Measurements from ENCODE around the gene CHL1. TPM values are rescaled to one million over a fixed set of nuclear protein-coding genes. Genes with fewer than 3 reads are reported as not detected.

Gene CHL1, protein sequence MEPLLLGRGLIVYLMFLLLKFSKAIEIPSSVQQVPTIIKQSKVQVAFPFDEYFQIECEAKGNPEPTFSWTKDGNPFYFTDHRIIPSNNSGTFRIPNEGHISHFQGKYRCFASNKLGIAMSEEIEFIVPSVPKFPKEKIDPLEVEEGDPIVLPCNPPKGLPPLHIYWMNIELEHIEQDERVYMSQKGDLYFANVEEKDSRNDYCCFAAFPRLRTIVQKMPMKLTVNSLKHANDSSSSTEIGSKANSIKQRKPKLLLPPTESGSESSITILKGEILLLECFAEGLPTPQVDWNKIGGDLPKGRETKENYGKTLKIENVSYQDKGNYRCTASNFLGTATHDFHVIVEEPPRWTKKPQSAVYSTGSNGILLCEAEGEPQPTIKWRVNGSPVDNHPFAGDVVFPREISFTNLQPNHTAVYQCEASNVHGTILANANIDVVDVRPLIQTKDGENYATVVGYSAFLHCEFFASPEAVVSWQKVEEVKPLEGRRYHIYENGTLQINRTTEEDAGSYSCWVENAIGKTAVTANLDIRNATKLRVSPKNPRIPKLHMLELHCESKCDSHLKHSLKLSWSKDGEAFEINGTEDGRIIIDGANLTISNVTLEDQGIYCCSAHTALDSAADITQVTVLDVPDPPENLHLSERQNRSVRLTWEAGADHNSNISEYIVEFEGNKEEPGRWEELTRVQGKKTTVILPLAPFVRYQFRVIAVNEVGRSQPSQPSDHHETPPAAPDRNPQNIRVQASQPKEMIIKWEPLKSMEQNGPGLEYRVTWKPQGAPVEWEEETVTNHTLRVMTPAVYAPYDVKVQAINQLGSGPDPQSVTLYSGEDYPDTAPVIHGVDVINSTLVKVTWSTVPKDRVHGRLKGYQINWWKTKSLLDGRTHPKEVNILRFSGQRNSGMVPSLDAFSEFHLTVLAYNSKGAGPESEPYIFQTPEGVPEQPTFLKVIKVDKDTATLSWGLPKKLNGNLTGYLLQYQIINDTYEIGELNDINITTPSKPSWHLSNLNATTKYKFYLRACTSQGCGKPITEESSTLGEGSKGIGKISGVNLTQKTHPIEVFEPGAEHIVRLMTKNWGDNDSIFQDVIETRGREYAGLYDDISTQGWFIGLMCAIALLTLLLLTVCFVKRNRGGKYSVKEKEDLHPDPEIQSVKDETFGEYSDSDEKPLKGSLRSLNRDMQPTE (N-terminal part only)
- 252 TPM for total RNA-seq

- intact Hi-C loops (cut with DNase I): no loop called here
- ATAC-seq (peak; percentile 48), DNase-seq (ENCODE audit: low spot score) (peak; percentile 60)
These were observed at the start of gene CHL1 for GRCh38 chr3:196311-197148. Gene CHL1, plus strand, starts transcription at chr3:196763. Its CDS starts 123,014 bp downstream, at chr3:319777.

- intact Hi-C loops (cut with DNase I): no loop called here
- no peak for DNase-seq (ENCODE audit: low spot score)
- no peak for ATAC-seq
These were observed 44.9 kb upstream of the CHL1 start for GRCh38 chr3:151614-152189.

GRCh38 chr3:159974-160373 is 36.6 kb upstream of the CHL1 start:
- intact Hi-C loops (cut with DNase I): no loop called here
- ATAC-seq: no peak
- no peak for DNase-seq (ENCODE audit: low spot score)

DNA sequence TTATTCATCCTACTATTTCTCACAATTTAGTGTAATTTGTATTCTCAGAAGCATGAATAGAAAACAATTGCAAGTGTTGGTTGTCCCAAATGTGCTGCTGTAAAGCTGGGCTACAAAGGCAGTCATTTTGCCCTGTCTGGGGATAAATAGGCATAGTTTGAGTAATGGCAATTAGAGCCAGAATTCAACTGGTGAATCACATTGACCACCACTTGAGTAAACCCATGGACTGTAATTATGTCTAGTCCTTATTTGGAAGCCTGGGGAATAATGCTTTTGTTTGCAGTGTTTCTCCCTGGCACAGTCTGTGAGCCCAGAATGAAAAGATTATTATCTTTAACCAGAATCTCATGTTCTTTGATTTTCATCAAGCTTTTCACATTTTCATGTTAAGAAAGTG is 30.5 kb upstream of the CHL1 start:
- ATAC-seq (no peak), DNase-seq (ENCODE audit: low spot score) (no peak)
- intact Hi-C loops (cut with DNase I): no loop called here

GRCh38 chr3:166799-167198 is 29.8 kb upstream of the CHL1 start:
- DNase-seq (ENCODE audit: low spot score) (no peak), ATAC-seq (no peak)
- intact Hi-C loops (cut with DNase I): no loop called here

DNA sequence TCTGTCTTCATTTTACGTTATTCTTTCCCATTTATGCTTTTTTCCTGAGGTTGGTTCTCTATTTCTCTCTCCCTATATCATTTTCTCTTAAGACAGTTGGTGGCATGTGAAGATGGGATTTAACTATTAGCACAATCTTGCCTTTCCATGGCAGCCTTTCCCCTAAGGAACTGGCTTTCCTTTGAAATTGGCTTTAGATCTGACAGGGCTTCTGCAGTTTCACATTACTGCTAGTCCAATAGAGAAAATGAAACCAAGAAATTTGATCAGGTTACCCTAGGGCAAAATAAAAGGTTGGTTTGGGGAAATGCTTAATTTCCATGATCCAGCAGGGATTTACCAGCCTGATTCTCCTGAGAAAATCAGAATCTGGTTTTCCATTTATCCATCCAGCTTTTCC is 22.7 kb upstream of the CHL1 start:
- peak; percentile 44 for ATAC-seq
- intact Hi-C loops (cut with DNase I): no loop called here
- no peak for DNase-seq (ENCODE audit: low spot score)

DNA sequence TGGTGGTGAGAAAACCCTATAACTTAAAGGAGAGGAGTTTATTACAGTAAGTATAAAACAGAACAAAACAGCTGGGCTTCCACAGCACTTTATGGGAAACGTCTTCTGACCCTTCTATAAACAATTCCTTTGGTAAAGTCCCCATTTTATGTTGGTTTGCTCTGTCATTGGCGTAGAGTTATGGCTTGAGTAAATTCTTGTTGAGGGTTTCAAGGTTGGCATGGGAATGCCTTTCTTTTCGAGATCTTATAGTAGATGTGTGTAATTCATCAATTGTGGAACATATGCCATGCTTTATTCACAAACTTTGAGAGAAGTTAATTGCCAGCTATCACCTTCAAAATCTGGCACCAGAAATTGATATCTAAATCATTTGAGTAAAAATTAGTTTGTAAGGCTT is 11.6 kb upstream of the CHL1 start:
- intact Hi-C loops (cut with DNase I): no loop called here
- DNase-seq (ENCODE audit: low spot score): no peak
- ATAC-seq: no peak

- DNase-seq (ENCODE audit: low spot score): no peak
- no peak for ATAC-seq
- intact Hi-C loops (cut with DNase I): no loop called here
These were observed 4.2 kb upstream of the CHL1 start for GRCh38 chr3:192215-192929.

GRCh38 chr3:194001-194400 is 2.6 kb upstream of the CHL1 start:
- ATAC-seq (no peak), DNase-seq (ENCODE audit: low spot score) (no peak)
- intact Hi-C loops (cut with DNase I): no loop called here

DNA sequence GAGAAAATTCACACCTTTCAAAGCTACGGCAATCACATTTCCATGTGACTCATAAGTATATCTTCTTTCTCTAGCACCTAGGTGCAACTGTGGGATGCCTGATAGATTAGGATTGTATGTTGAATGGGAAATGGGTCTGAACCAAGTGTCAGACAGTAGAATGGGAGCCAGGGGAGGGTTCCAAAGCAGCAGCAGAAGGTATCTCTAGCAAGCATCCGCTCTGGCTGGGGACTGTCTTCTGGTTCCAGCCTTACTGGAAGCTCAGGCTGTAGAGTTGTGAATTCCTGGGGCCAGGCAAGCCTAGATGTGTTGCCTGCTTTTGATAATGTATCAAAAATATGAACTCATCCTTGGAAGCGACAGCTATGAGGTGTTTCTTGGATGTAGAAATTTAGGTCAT is 2.1 kb upstream of the CHL1 start:
- DNase-seq (ENCODE audit: low spot score): no peak

GRCh38 chr3:195666-196065 is 897 bp upstream of the CHL1 start:
- intact Hi-C loops (cut with DNase I): no loop called here
- no peak for DNase-seq (ENCODE audit: low spot score)
- ATAC-seq: no peak

More for the DNA sequence above, 2.1 kb upstream of the CHL1 start:
- no peak for ATAC-seq
- intact Hi-C loops (cut with DNase I): no loop called here

DNA sequence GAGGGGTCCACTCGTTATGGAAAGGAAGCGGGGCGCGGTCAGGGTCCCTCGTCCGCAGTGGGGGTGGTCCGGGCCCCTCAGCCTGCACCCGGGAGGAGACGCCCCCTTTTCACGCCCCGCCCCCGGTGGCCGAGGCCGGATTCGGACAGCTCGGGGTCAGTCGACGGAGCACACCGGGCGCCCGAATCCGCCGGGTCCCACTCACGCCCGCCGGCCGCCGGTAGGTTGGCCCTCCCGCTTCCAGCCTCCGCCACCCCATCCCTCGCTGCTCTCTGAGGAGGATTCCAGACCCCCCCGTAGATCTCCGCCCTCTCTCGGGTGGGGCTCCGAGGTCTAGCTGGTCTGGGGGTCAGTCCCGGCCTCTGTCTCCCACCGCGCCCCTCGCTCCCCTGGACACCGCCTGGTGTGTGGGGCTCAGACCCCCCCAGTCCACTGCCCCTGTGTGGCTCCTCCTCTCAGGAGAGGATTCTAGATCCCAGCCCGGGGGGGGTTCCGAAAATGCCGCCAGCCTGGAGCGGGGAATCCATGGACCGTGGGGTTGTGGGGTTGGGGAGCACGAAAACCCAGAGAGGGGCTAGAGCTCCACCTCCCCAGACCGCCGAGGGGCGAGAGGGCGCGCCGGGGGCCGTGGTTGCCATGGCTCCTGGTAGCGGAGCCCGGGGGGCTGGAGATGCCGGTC is 725 bp downstream of the CHL1 start:
- intact Hi-C loops (cut with DNase I): no loop called here
- peak; percentile 75 for ATAC-seq
- peak; percentile 68 for DNase-seq (ENCODE audit: low spot score)

DNA sequence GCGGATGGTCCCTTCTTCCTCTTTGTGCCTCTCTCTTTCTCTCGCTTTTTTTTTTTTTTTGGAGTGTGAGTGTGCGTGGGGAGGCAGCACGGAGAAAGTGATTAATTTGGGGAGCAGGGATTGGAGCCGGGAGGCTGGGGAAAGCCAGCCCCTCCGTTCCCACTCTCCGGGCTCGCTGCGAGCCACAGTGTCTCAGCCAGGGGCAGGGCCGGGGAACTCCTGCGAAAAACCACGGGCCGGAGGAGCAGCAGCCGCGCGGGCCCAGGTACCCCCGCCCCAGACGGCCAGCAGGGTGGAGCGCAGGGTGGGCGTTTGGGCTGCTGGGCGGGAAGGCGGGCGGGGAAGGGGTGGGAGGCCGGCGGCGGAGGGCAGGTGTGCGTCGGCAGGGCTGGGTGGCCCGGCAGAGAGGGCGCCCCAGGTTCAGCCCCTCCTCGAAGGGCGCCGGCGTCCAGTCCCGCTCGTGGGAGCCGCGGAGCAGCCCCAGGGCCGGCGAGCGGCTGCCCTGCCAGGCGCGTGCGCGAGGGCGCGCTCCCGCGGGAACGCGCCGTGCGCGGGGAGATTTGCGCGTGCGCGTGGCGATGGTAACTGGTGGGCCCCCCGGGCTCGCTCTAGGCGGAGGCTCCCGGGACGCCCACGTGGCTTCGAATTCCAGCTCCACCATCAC is 1.4 kb downstream of the CHL1 start:
- ATAC-seq (peak; percentile 53), DNase-seq (ENCODE audit: low spot score) (peak; percentile 61)
- intact Hi-C loops (cut with DNase I): no loop called here

GRCh38 chr3:199835-200234 is 3.3 kb downstream of the CHL1 start:
- ATAC-seq: no peak
- intact Hi-C loops (cut with DNase I): no loop called here
- DNase-seq (ENCODE audit: low spot score): no peak

DNA sequence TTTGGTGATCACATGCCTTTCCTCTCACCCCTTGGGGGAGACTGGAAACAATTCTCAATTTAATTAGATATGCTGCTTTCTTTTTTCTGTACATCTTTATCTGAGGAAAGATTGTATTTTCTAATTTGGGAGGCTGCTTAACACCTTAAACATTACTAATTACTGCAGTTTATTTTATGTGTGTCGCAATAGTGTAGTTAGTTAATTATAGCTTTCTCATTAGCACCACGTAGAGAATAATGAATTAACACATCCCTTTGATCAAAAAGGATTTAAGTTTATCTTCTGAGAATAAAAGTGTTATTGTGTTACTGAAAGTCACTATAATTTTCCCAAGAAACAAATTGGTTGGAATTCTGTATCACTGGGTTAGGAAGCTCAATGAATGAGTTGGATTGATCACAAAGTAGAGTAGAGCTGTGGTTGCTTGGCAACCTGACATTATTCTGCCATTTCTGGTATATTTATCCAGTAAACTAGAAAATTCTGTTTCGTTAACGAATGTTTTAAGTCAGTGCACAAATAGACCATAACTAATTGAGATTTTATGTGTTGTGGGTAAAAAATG is 4.3 kb downstream of the CHL1 start:
- intact Hi-C loops (cut with DNase I): no loop called here
- no peak for DNase-seq (ENCODE audit: low spot score)
- no peak for ATAC-seq

- ATAC-seq (no peak), DNase-seq (ENCODE audit: low spot score) (no peak)
- intact Hi-C loops (cut with DNase I): no loop called here
These were observed 7.5 kb downstream of the CHL1 start for GRCh38 chr3:204102-204501.

Data from sciatic nerve (tissue), 2 donors.